Duodenal mucosa (tissue), 2 donors: ENCODE measurements around the gene ING5.

Experiments used
- H3K27ac ChIP-seq: one replicate; pipeline ENCODE4 v1.7.0; 2013; ENCODE audit warnings: low read depth, low read length
- H3K27me3 ChIP-seq, 2 donors: one replicate each; pipeline ENCODE4 v1.7.0; 2013; ENCODE audit warnings: low read length in 2 of 2, control low read depth in 1 of 2; ENCODE audit not compliant: insufficient read depth in 2 of 2, control insufficient read depth in 1 of 2
- H3K36me3 ChIP-seq, 2 donors: one replicate each; pipeline ENCODE4 v1.7.0; 2013; ENCODE audit warnings: low read length in 2 of 2, control low read depth in 1 of 2; ENCODE audit not compliant: insufficient read depth in 2 of 2, control insufficient read depth in 1 of 2
- H3K4me1 ChIP-seq, 2 donors: one replicate each; pipeline ENCODE4 v1.7.0; 2013; ENCODE audit warnings: low read length in 2 of 2, control low read depth in 1 of 2; ENCODE audit not compliant: insufficient read depth in 2 of 2, control insufficient read depth in 1 of 2
- H3K4me3 ChIP-seq, 2 donors: one replicate each; pipeline ENCODE4 v1.7.0; 2013; ENCODE audit warnings: low read length in 2 of 2, low read depth in 1 of 2
- H3K9ac ChIP-seq, 2 donors: one replicate each; pipeline ENCODE4 v1.7.0; 2013; ENCODE audit warnings: low read length in 2 of 2, low read depth in 1 of 2
- H3K9me3 ChIP-seq, 2 donors: one replicate each; pipeline ENCODE4 v1.7.0; 2013; ENCODE audit warnings: low read length in 2 of 2, control low read depth in 1 of 2; ENCODE audit not compliant: control insufficient read depth in 1 of 2

The ING5 gene

GRCh38 chr2:241744028-241744754 is 42.4 kb downstream of the ING5 start:
- H3K4me3 ChIP-seq, result no peak overlapping the region
- peaks cover 16 to 32% of the 10 kb centered on the region in 2 donors for H3K36me3 ChIP-seq
- H3K27ac ChIP-seq, result no peak overlapping the region

DNA sequence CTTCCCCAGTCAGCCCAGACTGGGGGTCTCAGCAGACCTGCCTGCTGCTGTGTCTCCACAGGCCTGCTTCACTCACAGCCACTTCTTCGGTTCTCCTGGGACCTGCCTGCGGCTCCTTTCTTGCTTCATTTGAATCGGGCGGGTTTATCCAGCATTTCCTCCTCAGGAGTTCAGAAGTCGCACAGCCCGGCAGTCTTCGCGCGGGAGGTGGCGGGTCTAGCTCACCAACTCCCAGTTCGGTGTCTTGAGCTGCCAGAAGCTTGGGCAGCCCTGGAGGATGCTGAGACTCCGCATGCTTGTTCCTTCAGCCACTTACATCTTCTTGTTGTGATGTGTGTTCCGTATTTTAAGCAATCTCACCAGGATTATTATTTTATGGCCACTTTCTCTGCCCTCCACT is 43.4 kb downstream of the ING5 start:
- Histone ChIP-seq H3K27me3 (no peaks in the 10 kb centered on the region), H3K36me3 (peaks cover 16 to 41% of the 10 kb centered on the region in 2 donors), H3K4me3 (no peak overlapping the region), H3K27ac (no peak overlapping the region), H3K4me1 (no peaks in the 10 kb centered on the region), H3K9me3 (no peaks in the 10 kb centered on the region), H3K9ac (no peak overlapping the region)

More at GRCh38 chr2:241744028-241744754, 42.4 kb downstream of the ING5 start:
- Histone ChIP-seq H3K9ac (no peak overlapping the region), H3K4me1 (no peaks in the 10 kb centered on the region), H3K27me3 (no peaks in the 10 kb centered on the region), H3K9me3 (no peaks in the 10 kb centered on the region)

DNA sequence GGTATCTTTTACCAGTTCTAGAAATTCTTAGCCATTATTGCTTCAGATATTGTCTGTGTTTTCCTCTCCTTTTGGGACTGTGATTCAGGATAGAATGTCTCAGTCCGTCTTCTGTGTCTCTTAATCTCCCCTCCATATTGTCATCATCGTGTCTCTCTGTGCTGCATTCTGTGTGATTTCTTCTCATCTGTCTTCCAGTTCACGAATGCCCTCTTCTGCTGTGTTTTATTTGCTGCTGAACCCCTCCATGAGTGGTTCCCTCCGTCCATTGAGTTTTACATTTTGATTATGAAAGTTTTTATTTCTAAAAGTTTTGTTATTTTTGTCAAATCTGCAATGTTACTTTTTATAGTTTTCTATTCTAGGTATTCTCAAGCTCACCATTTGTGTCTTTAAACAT is 44.2 kb downstream of the ING5 start:
- Histone ChIP-seq H3K9ac (no peak overlapping the region), H3K27me3 (no peaks in the 10 kb centered on the region), H3K27ac (no peak overlapping the region), H3K4me3 (no peak overlapping the region), H3K9me3 (no peaks in the 10 kb centered on the region), H3K36me3 (peaks cover 16 to 41% of the 10 kb centered on the region in 2 donors), H3K4me1 (no peaks in the 10 kb centered on the region)

GRCh38 chr2:241748468-241749256 is 46.8 kb downstream of the ING5 start:
- Histone ChIP-seq H3K4me1 (no peaks in the 10 kb centered on the region), H3K36me3 (peaks cover 16 to 43% of the 10 kb centered on the region in 2 donors)

GRCh38 chr2:241750076-241750840 is 48.4 kb downstream of the ING5 start:
- H3K4me1 ChIP-seq, result no peaks in the 10 kb centered on the region
- H3K27ac ChIP-seq, result no peak overlapping the region
- H3K4me3 ChIP-seq, result no peak overlapping the region
- H3K9ac ChIP-seq, result no peak overlapping the region
- H3K36me3 ChIP-seq, result peaks cover 6 to 29% of the 10 kb centered on the region in 2 donors
- H3K27me3 ChIP-seq, result no peaks in the 10 kb centered on the region
- H3K9me3 ChIP-seq, result no peaks in the 10 kb centered on the region

More at GRCh38 chr2:241748468-241749256, 46.8 kb downstream of the ING5 start:
- Histone ChIP-seq H3K27ac (no peak overlapping the region), H3K9ac (no peak overlapping the region), H3K27me3 (no peaks in the 10 kb centered on the region), H3K9me3 (no peaks in the 10 kb centered on the region), H3K4me3 (no peak overlapping the region)

DNA sequence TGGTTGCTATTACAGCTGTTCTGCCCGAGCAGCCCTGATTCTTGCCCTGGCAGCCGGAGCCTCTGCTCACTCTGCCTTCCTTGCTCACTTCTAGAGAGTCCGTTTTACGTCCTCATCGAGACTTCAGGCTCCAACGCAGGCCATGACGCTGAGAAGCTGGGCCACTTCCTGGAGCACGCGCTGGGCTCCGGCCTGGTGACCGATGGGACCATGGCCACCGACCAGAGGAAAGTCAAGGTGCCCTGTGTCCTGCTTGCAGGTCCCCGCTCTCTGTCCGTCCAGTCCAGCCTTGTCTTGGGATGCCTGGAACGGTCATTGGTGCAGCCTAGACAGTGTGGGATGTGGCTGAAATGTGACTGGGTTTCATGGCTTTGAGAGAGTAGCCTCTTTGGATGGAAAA is 49.3 kb downstream of the ING5 start:
- Histone ChIP-seq H3K9me3 (no peaks in the 10 kb centered on the region), H3K4me3 (no peak overlapping the region), H3K27me3 (no peaks in the 10 kb centered on the region), H3K36me3 (peaks cover 7 to 30% of the 10 kb centered on the region in 2 donors), H3K27ac (no peak overlapping the region), H3K9ac (no peak overlapping the region), H3K4me1 (no peaks in the 10 kb centered on the region)

GRCh38 chr2:241751776-241752175 is 49.9 kb downstream of the ING5 start:
- no peak overlapping the region for H3K27ac ChIP-seq
- H3K9ac ChIP-seq, result no peak overlapping the region
- no peak overlapping the region for H3K4me3 ChIP-seq
- no peaks in the 10 kb centered on the region for H3K27me3 ChIP-seq
- peaks cover 8 to 31% of the 10 kb centered on the region in 2 donors for H3K36me3 ChIP-seq
- H3K4me1 ChIP-seq, result no peaks in the 10 kb centered on the region
- no peaks in the 10 kb centered on the region for H3K9me3 ChIP-seq

- peaks cover 8 to 31% of the 10 kb centered on the region in 2 donors for H3K36me3 ChIP-seq
- no peaks in the 10 kb centered on the region for H3K9me3 ChIP-seq
- no peak overlapping the region for H3K4me3 ChIP-seq
- no peaks in the 10 kb centered on the region for H3K4me1 ChIP-seq
- no peak overlapping the region for H3K9ac ChIP-seq
- no peak overlapping the region for H3K27ac ChIP-seq
- H3K27me3 ChIP-seq, result no peaks in the 10 kb centered on the region
These were observed 50.4 kb downstream of the ING5 start for GRCh38 chr2:241752253-241752652.

DNA sequence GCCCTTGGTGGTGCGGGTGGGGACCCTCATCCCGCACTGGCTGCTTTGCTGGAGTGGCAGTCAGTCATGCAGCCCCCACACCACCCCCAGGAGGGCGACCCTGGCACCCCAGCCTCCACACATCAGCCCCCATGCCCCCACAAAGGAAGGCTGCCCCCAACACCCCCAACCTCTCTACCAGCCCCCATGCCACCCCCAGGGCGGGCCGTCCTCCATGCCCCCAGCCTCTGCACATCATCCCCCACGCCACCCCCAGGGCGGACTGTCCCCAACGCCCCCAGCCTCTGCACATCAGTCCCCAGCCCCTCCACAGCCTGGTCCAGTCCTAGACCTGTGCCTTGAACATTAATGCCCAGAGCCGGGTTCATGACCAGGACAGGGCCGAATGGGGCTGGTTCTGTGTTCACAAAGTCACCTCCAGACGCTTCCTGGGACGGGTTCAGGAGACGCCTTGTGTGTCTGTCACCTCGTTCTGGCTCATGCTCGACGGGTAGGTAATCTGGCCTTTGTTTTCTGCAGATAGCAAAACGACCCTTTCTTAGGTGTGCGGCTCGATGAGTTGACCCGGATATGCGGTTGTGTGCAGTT is 50.9 kb downstream of the ING5 start:
- Histone ChIP-seq H3K27ac (no peak overlapping the region), H3K9ac (no peak overlapping the region), H3K9me3 (no peaks in the 10 kb centered on the region), H3K36me3 (peaks cover 8 to 31% of the 10 kb centered on the region in 2 donors), H3K4me1 (no peaks in the 10 kb centered on the region), H3K27me3 (no peaks in the 10 kb centered on the region), H3K4me3 (no peak overlapping the region)
